Hepatic stellate cell (primary cell): ENCODE results near the gene BPI.
"Not testable (repeated sequence)": the region's sequence is repeated elsewhere in the genome, so short reads cannot be mapped to it uniquely, and the experiment has no call there.

Source experiments
- DNase-seq: peaks from one replicate; pipeline ENCODE4 v3.0.0; 2011; ENCODE audit warnings: low spot score

The BPI gene

DNA sequence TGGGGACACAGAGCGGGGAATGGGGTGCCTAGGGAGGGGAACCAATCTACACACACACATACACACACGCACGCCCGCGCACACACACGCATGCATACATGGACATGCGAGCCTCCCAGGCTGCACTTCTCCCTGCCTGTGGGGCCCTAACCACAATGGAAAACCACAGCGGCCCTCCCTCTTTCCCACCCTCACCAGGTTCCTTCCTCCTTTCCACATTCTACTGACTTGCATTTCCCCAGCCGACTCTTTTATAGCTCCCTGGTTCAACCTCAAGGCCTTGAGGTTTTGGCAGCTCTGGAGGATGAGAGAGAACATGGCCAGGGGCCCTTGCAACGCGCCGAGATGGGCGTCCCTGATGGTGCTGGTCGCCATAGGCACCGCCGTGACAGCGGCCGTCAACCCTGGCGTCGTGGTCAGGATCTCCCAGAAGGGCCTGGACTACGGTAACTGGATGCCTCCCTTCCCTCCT is at the start of gene BPI:
BPI (plus strand) TSS at position 249 of the 472 bp plus-strand sequence; CDS start at position 317, 68 bp downstream.
- DNase-seq = no peak

DNA sequence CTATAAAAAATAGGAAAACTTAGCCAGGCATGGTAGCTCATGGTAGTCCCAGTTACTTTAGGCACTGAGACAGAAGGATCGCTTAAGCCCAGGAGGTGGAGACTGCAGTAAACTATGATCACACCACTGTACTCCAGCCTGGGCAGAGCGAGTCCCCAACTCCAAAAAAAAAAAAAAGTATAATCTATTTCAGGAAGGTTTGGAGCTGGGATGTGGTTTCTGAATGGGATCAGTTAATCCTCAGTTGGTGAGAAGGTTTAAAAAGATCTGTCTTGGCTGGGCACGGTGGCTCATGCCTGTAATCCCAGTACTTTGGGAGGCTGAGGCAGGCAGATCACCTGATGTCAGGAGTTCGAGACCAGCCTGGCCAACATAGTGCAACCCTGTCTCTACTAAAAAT is 49.3 kb upstream of the BPI start:
- not testable (repeated sequence) for DNase-seq

DNA sequence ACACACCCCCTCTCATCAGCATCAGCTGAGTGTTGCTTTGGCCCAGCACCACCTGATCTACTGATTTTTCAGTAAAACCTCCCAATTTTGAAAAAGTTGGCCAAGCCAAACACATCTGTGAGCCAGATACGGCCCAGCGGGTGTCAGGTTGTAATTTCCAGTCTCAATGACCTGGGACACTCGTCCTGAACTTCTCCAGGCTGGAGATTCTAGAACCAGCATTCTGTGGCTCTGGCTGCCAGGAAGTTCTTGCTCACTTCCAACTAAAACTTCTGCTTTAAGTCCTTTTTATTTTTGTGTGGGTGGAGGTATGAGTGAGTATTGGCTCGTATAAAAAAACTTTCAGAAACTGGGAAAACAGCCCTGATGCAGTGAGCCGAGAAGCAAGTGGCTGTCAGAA is 48.6 kb upstream of the BPI start:
- DNase-seq = no peak

GRCh38 chr20:38256021-38256420 is 47.9 kb upstream of the BPI start:
- DNase-seq = no peak

DNA sequence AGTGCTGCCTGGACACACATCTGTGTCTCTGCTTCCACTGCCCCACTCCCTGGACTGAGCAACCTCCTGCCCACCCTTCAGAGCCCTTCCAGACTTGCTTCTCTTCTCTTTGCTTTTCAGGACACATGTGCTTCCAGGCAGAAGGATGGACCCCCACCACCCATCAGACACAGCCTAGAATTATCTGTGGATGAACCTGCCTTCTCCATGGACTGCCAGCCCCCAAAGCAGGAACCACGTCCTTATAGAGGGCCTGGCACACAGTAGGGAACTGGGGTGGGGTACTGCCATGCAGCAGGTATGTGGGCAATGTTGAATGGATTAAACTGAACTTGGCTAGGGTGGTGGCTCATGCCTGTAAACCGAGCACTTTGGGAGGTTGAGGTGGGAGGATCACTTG is 47.0 kb upstream of the BPI start:
- DNase-seq = no peak

- DNase-seq = no peak
Measured at GRCh38 chr20:38258545-38259215, 45.3 kb upstream of the BPI start.

- DNase-seq = no peak
Measured at GRCh38 chr20:38260025-38260377, 44.0 kb upstream of the BPI start.

DNA sequence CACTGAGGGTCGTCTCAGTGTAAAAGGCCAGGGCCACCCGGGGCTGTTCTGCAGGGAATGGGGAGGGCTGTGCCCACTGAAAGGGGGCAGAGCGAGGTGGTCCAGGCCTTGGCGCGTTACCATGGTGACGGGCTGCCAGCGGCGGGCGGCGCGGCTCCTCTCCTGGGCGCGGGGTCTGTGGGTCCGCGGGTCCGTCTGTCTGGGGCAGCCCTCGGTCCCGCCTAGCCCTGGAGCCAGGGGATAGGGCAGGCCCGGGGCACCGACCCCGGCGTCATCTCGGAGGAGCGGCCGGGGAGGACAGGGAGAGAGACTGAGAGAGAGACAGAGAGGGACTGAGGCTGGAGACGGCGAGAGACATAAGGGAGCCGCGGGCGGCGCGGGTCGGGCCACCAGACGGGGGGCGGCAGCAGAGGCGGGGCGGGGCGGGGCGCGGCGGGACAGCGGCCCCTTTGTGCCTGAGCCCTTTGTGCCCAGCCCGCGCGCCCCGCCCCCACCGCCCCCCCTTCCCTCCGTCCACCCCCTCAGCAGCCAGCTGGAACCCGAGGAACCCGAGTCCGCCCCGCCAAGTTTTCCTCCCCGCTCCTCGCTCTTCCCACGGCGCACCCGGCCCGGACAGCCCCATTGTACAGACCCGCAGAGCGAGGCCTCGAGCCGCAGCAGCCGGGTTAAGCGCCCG is 43.4 kb upstream of the BPI start, which contains the start of gene KIAA1755:
KIAA1755 (minus strand) TSS at position 358 of the 676 bp plus-strand sequence; CDS start at position 123, 235 bp downstream.
- no peak for DNase-seq

- DNase-seq = no peak
Measured at GRCh38 chr20:38261054-38261390, 42.9 kb upstream of the BPI start.

GRCh38 chr20:38262931-38263330 is 41.0 kb upstream of the BPI start:
- DNase-seq = no peak

DNA sequence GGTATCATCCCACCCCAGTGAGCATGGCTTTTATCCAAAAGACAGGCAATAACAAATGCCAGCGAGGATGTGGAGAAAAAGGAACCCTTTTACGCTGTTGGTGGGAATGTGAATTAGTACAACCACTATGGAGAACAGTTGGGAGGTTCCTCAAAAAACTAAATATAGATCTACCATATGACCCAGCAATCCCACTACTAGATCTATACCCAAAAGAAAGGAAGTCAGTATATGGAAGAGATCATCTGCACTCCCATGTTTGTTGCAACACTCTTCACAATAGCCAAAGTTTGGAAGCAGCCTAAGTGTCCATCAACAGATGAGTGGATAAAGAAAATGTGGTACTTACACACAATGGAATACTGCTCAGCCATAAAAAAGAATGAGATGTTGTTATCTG is 37.5 kb upstream of the BPI start:
- DNase-seq = no peak

- no peak for DNase-seq
Measured at GRCh38 chr20:38267296-38267695, 36.7 kb upstream of the BPI start.

DNA sequence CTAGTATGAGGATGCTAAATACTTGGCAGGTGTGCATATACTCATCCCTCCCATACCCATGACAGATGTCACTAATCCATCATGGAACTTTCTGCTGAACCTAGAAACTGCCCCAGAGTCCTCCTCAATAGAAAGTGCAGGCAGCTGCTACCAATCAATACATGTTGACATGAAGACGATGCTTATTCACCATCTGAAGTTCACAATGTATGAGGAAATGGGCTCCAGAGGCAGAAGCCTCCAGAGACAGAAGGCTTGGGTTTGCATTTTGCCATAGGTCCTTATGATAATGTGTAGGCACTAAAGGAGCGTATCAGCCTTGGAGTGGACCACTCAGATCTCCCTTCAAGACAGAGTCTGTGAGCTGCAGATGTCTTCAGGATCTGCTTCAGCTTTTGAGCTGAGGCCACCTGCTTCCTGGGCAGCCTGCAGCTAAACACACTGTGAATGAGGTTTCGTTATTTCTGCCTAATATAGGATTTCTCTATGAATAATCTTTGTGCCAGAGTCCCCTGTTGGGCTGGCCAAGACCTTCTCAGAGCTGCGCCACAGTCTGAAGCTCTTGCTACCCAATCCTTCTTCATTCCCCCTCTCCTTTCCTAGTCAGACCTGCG is 35.9 kb upstream of the BPI start:
- no peak for DNase-seq

- DNase-seq = no peak
Measured at GRCh38 chr20:38269040-38269439, 34.9 kb upstream of the BPI start.

DNA sequence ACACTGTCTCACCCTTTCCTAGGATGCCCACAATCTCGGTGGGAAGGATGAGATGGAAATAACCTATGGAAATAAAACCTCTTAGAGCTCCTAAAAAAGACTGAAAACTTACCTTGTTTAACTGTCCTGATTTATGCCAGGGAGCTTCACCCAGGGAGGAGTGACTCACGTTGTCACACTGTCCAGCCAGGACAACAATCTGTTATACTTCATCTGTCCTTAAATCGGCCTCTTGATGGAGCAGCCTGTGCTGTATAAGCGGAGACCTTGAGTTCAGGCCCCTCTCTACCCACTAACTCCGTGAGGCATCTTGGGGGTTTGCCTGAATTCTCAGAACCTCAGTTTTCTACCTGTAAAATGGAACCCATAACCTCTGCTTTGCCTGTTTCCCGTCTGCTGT is 34.2 kb upstream of the BPI start:
- DNase-seq = no peak

DNA sequence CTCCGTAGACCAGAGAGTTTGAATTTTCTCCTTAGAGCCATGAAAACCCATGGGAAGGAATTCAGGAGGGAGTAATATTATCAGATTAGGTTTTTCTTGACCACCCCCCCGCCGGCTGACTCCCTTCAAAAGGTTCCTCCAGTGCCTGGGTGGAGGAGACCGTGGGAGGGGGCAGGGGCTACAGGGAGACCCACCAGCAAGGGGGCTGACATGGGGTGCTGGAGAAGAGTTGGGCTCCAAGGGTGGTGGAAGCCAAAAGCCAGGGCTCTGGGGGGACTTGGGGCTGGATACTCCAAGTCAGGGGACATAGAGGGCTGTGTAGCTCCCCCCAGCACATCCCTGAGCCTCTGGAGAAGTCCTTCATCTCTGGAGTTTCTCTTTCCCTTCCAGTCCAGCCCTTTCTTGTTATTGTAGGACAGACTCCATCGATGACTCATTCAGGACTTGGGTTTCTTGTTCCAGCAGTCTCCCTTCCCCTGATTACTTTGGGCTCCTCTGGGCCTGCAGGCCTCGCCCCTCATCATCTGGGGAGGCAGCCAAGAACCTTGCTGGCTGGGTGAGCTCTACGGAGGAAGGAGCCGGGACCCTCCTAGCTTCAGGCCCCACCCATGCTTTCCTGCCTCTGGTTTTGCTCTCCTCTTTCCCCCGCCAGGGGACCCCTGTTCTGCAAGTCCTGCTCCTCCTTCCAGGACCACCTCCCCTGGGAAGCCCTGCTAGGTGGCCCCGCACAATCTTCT is 32.9 kb upstream of the BPI start:
- DNase-seq = peak; percentile 93

DNA sequence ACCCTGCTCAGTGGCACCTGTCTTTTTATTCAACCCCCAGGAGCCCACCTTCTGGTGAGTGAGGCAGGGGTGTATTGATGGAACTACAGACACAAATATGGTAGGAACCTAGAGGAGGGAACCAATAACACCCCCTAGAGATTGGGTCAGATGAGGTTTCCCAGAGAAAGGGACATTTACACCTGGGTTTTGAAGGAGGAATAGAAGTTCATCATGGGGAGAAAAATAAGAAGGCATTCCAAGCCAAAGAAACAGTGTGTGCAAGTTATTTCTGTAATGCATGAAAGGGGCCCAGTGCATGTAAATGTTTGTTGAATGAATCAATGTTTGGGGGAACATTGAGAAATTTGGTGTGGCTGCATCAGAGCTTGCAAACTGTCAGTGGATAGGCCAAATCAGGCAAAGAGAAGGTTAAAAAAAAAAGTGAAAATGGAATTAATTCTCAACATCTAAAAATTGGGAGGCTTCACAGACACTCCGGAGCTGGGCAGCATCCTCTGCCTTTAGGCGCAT is 32.3 kb upstream of the BPI start:
- no peak for DNase-seq

- DNase-seq = no peak
Measured at GRCh38 chr20:38272398-38272797, 31.6 kb upstream of the BPI start.

- DNase-seq = peak; percentile 73
Measured at GRCh38 chr20:38272961-38273360, 31.0 kb upstream of the BPI start.

DNA sequence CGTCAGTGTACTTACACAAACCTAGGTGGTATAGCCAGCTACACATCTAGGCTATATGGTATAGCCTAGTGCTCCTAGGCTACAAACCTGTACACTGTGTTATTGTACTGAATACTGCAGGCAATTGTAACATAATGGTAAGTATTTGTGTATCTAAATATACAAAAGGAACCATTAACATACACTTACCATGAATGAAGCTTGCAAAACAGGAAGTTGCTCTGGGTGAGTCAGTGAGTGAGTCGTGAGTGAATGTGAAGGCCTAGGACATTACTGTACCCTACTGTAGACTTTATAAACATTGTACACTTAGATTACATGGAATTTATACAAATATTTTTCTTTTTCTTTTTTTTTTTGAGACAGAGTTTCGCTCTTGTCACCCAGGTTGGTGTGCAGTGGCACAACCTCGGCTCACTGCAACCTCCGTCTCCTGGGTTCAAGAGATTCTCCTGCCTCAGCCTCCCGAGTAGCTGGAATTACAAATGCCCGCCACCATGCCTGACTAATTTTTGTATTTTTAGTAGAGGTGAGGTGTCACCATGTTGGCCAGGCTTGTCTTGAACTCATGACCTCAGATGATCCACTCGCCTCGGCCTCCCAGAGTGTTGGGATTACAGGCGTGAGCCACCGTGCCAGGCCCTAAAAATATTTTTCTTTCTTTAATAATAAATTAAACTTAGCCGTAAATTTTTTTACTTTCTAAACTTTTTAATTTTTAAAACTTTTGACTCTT is 28.0 kb upstream of the BPI start:
- no peak for DNase-seq

- no peak for DNase-seq
Measured at GRCh38 chr20:38277285-38277684, 26.7 kb upstream of the BPI start.

GRCh38 chr20:38277691-38278090 is 26.3 kb upstream of the BPI start:
- no peak for DNase-seq
